HUES64 (cell line): ENCODE results near the gene HSPA1L.

Experiments
- H3K27ac ChIP-seq: 2 replicates; pipeline ENCODE4 v1.7.0; 2013; ENCODE audit warnings: low read depth, low read length, inconsistent platforms
- H3K27me3 ChIP-seq: 2 replicates; pipeline ENCODE4 v1.6.1; 2013; ENCODE audit warnings: mild to moderate bottlenecking, low read length; ENCODE audit not compliant: insufficient read depth
- H3K36me3 ChIP-seq: 2 replicates; pipeline ENCODE4 v1.6.1; 2013; ENCODE audit warnings: mild to moderate bottlenecking, low read length; ENCODE audit not compliant: insufficient read depth
- H3K4me1 ChIP-seq: 2 replicates; pipeline ENCODE4 v1.6.1; 2013; ENCODE audit warnings: mild to moderate bottlenecking, low read length, moderate library complexity; ENCODE audit not compliant: insufficient read depth
- H3K4me3 ChIP-seq: 2 replicates; pipeline ENCODE4 v1.5.1; 2013; ENCODE audit warnings: mild to moderate bottlenecking, low read length, moderate library complexity
- H3K9ac ChIP-seq: 2 replicates; pipeline ENCODE4 v1.6.1; 2013; ENCODE audit warnings: mild to moderate bottlenecking, low read depth, low read length
- H3K9me3 ChIP-seq: 2 replicates; pipeline ENCODE4 v1.6.1; 2013; ENCODE audit warnings: low read depth, low read length; ENCODE audit not compliant: insufficient read depth
- WGBS: fragments of 150-250, 120-280 bp; methylation state at CpG from one replicate; pipeline ENCODE4 v1.1.7; 2013; ENCODE audit warnings: missing lambda C conversion rate; 5-methylcytosine and 5-hydroxymethylcytosine counted together

HSPA1L gene

DNA sequence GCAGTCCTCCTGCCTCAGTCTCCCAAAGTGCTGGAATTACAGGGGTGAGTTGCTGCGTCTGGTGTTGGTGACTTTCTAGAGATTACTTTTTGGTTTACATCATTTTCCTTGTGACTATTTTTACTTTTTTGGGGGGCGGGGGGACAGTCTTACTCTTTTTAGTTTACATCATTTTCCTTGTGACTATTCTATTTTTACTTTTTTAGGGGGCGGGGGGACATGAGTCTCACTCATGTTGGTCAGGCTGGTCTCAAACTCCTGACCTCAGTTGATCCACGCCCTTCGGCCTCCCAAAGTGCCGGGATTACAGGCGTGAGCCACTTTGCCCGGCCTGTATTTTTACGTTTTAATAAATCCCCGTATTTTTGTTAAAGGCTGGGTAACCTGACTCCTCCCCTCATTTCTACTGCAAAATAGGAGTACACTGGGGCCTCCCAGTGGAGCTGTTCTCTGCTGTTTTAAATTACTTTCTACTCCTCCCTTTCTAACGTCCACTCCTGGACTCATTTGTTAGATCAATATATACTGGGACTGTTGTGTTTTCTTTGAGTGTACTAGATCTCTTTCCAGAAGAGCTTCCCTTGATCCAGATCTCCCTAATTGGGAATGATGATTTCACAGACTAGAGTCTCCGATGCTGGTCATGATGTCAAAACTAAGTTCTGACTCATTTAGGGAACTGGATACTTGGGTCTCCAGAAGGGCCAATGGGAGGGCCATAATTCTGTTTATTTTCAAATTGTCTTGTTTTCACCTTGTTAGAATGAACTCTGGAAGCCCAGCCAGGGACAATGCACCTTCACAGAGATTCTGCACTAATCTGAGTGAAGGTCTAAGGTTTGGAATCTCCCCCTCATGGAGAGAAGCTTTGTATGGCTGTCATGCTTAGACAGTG, 21.6 kb upstream of the HSPA1L start:
- Histone ChIP-seq H3K27me3 (no peaks in the 10 kb centered on the region), H3K27ac (peak overlapping the region; percentile 97), H3K4me3 (peak overlapping the region; percentile 98), H3K36me3 (peaks cover 55% of the 10 kb centered on the region), H3K9ac (peak overlapping the region; percentile 99), H3K4me1 (peaks cover 9% of the 10 kb centered on the region), H3K9me3 (no peaks in the 10 kb centered on the region)
- WGBS: 29% methylated on average over 9 of the region's 12 CpGs

DNA sequence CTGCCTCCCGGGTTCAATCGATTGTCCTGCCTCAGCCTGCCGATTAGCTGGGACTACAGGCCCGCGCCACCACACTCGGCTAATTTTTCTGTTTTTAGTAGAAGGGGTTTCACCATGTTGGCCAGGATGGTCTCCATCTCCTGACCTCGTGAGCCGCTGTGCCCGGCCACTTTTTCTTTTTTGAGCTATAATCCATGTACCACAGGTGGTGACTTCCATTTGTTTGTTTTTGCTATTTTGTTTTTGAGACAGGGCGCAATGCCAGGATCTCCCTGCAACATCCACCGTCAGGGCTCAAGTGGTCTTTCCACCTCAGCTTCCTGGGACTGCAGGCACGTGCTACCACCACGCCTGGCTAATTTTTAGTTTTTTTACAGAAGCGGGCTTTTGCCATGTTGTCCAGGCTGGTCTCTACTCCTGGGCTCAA, 21.0 kb upstream of the HSPA1L start:
- H3K4me3 ChIP-seq: peak overlapping the region; percentile 98
- peak overlapping the region; percentile 97; the same call in 1 of the 2 replicates for H3K27ac ChIP-seq
- H3K9me3 ChIP-seq: no peaks in the 10 kb centered on the region
- peaks cover 9% of the 10 kb centered on the region for H3K4me1 ChIP-seq
- H3K9ac ChIP-seq: peak overlapping the region; percentile 99
- peaks cover 55% of the 10 kb centered on the region for H3K36me3 ChIP-seq
- H3K27me3 ChIP-seq: no peaks in the 10 kb centered on the region
- WGBS: 5% methylated on average over 14 of the region's 14 CpGs

DNA sequence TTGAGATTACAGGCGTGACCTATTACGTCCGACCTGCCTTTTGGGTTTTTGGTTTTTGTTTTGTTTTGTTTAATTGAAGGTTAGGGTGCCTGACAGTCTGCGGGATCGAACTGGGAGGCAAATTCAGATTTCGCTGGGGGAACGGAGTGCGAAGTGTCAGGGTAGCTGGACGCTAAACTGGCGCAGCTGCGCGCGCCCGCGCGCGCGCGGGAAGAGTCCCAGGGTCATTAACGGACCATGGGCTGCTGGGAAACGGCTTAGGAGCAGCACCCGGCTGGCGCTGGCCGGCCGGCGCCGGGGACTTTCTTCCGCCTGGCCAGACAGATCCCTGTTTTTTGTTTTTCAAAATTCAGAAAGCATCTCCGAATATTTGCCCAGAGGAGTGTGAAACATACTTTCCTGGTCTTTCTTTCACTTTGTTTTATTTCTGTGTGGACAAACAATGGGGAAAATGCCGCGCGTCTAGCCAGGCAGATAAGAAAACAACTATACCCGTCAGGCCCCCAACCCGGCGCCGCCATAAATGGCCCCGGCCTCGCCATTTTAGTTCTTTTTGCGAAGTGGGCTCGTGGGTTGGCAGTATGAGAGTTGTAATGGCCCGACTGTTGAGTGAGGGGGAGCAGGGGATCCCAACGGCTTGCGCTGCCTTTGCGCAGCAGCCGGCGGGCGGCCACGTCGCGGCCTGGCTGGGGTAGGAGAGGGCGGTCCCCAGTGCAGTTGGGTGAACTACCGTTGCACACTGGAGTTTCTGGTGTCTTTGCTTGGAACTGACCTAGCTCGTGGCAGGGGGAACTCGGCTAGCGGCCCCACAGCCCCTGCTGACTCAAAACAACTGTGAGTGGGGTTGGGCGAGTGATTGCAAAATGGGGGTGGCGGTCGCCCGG, 19.5 kb upstream of the HSPA1L start:
- Histone ChIP-seq H3K27ac (peak overlapping the region; percentile 97), H3K27me3 (no peaks in the 10 kb centered on the region), H3K4me3 (peak overlapping the region; percentile 98), H3K4me1 (peaks cover 9% of the 10 kb centered on the region), H3K9me3 (no peaks in the 10 kb centered on the region), H3K36me3 (peaks cover 42% of the 10 kb centered on the region), H3K9ac (peak overlapping the region; percentile 99)
- WGBS: 3% methylated on average over 59 of the region's 59 CpGs

DNA sequence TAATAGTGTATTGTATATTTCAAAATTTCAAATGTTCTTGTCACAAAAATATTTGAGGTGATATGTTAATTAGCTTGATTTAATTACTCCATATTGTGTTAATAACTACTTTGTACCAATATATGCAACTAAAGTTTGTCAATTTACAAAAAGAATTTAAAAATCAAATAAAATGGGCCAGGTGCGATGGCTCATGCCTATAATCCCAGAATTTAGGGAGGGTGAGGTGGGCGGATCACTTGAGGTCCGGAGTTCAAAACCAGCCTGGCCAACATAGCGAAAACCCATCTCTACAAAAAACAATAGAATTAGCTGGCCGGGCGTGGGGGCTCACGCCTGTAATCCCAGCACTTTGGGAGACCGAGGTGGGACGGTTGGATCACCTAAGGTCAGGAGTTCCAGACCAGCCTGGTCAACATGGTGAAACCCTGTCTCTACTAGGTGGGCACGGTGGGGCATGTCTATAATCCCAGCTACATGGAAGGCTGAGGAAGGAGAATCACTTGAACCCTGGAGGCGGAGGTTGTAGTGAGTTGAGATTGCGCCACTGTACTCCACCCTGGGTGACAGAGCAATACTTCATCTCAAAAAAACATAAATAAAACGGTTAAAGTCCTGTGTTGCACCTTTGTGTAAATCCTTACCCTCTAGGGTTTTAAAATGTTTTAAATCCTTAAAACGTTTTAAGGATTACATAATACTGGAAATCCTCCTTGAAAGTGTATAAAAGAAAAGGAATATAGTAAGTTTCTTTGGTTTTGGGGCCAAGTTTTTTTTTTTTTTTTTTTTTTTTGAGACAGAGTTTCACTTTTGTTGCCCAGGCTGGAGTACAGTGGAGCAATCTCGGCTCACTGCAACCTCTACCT, 16.5 kb upstream of the HSPA1L start:
- peaks cover 11% of the 10 kb centered on the region for H3K36me3 ChIP-seq
- H3K27me3 ChIP-seq: no peaks in the 10 kb centered on the region
- H3K4me1 ChIP-seq: no peaks in the 10 kb centered on the region
- no peak overlapping the region for H3K9ac ChIP-seq
- 95% methylated on average over 14 of the region's 15 CpGs for WGBS
- no peaks in the 10 kb centered on the region for H3K9me3 ChIP-seq
- no peak overlapping the region for H3K27ac ChIP-seq
- peak overlapping the region; percentile 67; the same call in 1 of the 2 replicates for H3K4me3 ChIP-seq

DNA sequence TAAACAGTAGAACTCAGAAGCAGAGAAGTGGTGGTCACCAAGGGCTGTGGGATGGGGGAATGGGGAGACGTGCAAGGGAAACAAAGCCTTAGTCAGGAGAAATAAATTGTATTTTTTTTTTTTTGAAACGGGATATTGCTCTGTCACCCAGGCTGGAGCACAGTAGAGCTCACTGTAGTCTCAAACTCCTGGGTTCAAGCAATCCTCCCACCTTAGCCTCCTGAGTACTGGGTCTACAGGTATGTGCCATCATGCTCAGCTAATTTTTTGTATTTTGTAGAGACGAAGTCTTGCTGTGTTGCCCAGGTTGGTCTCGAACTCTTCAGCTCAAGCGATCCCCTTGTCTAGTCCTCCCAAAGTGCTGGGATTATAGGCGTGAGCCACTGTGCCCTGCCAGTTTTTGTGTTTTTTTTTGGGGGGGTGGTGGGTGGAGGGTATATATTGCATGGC, 15.8 kb upstream of the HSPA1L start:
- H3K36me3 ChIP-seq: peaks cover 5% of the 10 kb centered on the region
- peak overlapping the region; percentile 67 for H3K4me3 ChIP-seq
- H3K4me1 ChIP-seq: no peaks in the 10 kb centered on the region
- no peaks in the 10 kb centered on the region for H3K9me3 ChIP-seq
- H3K9ac ChIP-seq: peak overlapping the region; percentile 25; the same call in 1 of the 2 replicates
- H3K27me3 ChIP-seq: no peaks in the 10 kb centered on the region
- 86% methylated on average over 6 of the region's 6 CpGs for WGBS
- H3K27ac ChIP-seq: no peak overlapping the region

DNA sequence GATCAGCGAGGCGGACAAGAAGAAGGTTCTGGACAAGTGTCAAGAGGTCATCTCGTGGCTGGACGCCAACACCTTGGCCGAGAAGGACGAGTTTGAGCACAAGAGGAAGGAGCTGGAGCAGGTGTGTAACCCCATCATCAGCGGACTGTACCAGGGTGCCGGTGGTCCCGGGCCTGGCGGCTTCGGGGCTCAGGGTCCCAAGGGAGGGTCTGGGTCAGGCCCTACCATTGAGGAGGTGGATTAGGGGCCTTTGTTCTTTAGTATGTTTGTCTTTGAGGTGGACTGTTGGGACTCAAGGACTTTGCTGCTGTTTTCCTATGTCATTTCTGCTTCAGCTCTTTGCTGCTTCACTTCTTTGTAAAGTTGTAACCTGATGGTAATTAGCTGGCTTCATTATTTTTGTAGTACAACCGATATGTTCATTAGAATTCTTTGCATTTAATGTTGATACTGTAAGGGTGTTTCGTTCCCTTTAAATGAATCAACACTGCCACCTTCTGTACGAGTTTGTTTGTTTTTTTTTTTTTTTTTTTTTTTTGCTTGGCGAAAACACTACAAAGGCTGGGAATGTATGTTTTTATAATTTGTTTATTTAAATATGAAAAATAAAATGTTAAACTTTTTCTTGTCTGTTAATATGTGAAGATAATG, 14.7 kb upstream of the HSPA1L start:
- peak overlapping the region; percentile 67 for H3K4me3 ChIP-seq
- H3K36me3 ChIP-seq: no peaks in the 10 kb centered on the region
- peak overlapping the region; percentile 50; the same call in 1 of the 2 replicates for H3K9ac ChIP-seq
- H3K4me1 ChIP-seq: peaks cover 7% of the 10 kb centered on the region
- no peaks in the 10 kb centered on the region for H3K9me3 ChIP-seq
- H3K27ac ChIP-seq: no peak overlapping the region
- no peaks in the 10 kb centered on the region for H3K27me3 ChIP-seq
- 39% methylated on average over 12 of the region's 15 CpGs for WGBS

DNA sequence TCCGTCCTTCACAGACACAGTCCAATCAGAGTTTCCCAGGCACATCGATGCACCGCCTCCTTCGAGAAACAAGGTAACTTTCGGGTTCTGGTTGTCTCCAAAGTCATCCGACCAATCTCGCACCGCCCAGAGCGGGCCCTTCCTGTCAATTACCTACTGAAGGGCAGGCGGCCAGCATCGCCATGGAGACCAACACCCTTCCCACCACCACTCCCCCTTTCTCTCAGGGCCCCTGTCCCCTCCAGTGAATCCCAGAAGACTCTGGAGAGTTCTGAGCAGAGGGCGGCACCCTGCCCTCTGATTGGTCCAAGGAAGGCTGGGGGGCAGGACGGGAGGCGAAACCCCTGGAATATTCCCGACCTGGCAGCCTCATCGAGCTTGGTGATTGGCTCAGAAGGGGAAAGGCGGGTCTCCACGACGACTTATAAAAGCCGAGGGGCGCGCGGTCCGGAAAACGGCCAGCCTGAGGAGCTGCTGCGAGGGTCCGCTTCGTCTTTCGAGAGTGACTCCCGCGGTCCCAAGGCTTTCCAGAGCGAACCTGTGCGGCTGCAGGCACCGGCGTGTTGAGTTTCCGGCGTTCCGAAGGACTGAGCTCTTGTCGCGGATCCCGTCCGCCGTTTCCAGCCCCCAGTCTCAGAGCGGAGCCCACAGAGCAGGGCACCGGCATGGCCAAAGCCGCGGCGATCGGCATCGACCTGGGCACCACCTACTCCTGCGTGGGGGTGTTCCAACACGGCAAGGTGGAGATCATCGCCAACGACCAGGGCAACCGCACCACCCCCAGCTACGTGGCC, 12.4 kb upstream of the HSPA1L start, which contains the start of gene HSPA1B:
TSS of gene HSPA1B (plus strand) at position 453 of the 794 bp plus-strand sequence. CDS start at position 666, 213 bp downstream.
- under 1% methylated on average over 50 of the region's 56 CpGs for WGBS
- Histone ChIP-seq H3K27me3 (no peaks in the 10 kb centered on the region), H3K4me3 (peak within 1 kb of the TSS; percentile 79), H3K4me1 (peaks cover 10% of the 10 kb centered on the region), H3K27ac (peak within 1 kb of the TSS; percentile 74), H3K9me3 (no peaks in the 10 kb centered on the region), H3K9ac (peak within 1 kb of the TSS; percentile 80), H3K36me3 (no peaks in the 10 kb centered on the region)

DNA sequence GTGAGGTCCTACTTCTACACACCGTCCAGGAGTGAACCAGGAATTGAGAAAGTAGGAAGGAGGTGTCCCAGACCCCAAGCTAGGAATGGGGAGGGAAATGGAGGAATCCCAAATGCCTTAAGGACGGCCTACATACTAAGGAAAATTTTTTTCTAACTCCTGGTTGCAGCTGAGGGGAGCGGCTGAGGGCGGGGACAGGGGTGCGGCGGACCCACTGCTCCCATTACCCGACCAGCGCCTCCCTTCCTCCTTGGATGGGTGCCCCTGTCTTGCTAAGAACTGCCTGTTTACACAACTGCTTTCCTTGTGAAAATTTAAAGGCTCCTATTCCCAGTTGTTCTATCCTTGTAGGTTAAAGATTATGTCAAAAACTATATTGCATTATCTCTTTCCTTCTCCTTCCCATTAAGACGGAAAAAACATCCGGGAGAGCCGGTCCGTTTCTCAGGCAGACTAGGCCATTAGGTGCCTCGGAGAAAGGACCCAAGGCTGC, 11.8 kb upstream of the HSPA1L start:
- Histone ChIP-seq H3K9me3 (no peaks in the 10 kb centered on the region), H3K27me3 (no peaks in the 10 kb centered on the region), H3K36me3 (no peaks in the 10 kb centered on the region), H3K4me3 (peak overlapping the region; percentile 52), H3K9ac (peak overlapping the region; percentile 71), H3K4me1 (peaks cover 10% of the 10 kb centered on the region), H3K27ac (peak overlapping the region; percentile 74)
- 4% methylated on average over 13 of the region's 13 CpGs for WGBS

DNA sequence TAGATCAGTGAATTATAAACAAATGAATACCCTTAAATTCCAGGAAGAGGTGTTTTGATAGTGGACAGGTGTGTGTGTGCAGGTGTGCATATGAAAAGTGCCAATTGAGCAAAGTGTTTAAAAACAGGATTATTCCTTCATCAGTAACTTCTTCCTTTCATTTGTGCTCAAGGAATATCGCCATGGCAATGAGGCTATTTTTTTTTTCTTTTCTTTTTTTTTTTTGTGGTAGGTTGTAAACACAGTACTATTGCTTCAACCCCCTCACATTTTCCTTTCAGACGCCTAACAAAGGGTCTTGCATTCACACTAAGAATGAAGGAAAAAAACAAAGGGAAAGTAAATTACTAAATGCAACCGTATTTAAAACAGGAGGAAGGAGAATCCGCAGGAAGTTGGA, 10.5 kb upstream of the HSPA1L start:
- H3K36me3 ChIP-seq: no peaks in the 10 kb centered on the region
- peak overlapping the region; percentile 58 for H3K9ac ChIP-seq
- H3K27me3 ChIP-seq: no peaks in the 10 kb centered on the region
- H3K27ac ChIP-seq: peak overlapping the region; percentile 84
- WGBS: 65% methylated on average over 2 of the region's 4 CpGs
- H3K9me3 ChIP-seq: no peaks in the 10 kb centered on the region
- H3K4me1 ChIP-seq: peaks cover 10% of the 10 kb centered on the region
- H3K4me3 ChIP-seq: peak overlapping the region; percentile 17; the same call in 1 of the 2 replicates
